Hematopoietic multipotent progenitor cell (in vitro differentiated cells): ENCODE measurements around the gene AADAC. TPM values are rescaled to one million over a fixed set of nuclear protein-coding genes. Genes with fewer than 3 reads are reported as not detected.
A peak's percentile ranks its signal among the peaks of the same experiment; 100 is the strongest.
"Not testable (repeated sequence)": the region's sequence is repeated elsewhere in the genome, so short reads cannot be mapped to it uniquely, and the experiment has no call there.

ENCODE experiments used
- DNase-seq, 3 donors: peaks; one replicate each; pipeline ENCODE4 v3.0.0-alpha.2; 2011 to 2015; ENCODE audit warnings: low read depth in 2 of 3, low spot score in 2 of 3
- total RNA-seq: library from RNA; depleted of rRNA; stranded (reverse); fragments of >200 nt; gene quantifications from one replicate; pipeline ENCODE4 v1.2.3, GENCODE V29; 2012

The AADAC gene
- total RNA-seq, 1 donor, result not detected

- DNase-seq, result no peak
These were observed 38.3 kb downstream of the AADAC start for GRCh38 chr3:151852074-151852811.

DNA sequence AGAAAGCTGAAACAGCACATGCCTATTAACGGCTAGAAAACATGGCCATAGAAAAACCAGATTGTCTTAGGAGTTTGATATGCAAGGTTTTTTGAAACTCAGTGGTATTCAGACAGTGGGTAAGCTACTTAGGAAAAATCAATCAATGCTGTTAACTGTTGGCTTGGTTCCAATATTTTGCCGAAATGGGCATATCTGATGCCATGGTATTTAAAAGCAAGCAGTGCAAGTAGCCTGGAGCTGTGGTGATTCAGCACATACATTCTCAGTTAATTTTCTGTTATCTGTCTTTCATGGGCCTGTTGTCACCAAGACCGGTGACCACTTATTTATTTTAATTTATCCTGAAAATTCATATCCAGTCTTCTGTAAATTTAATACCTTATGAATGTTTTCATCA lies 42.2 kb downstream of the AADAC start:
- no peak for DNase-seq

DNA sequence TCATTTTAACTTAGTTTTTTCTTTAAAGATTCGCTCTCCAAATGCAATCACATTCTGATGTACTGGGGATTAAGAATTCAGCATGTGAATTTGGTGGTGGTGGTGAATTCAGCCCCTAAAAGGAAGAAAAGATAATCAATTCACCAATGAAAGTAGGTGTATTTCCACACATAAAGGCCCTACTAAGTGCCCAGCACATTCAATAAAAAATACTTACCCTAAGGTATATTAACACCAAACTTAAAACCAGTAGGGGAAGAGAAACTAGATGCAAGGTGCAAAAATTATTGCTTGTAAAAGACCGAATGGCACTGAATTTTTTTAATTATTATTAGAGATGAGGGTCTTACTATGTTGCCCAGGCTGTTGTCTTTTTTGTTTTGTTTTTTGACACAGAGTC lies 42.7 kb downstream of the AADAC start:
- DNase-seq, result no peak

GRCh38 chr3:151859233-151859673 lies 45.3 kb downstream of the AADAC start:
- no peak for DNase-seq

- no peak for DNase-seq
These were observed 46.0 kb downstream of the AADAC start for GRCh38 chr3:151859905-151860304.

GRCh38 chr3:151863611-151864010 lies 49.7 kb downstream of the AADAC start:
- no peak for DNase-seq

- DNase-seq, result no peak
These were observed 50.6 kb downstream of the AADAC start for GRCh38 chr3:151864423-151865101.

DNA sequence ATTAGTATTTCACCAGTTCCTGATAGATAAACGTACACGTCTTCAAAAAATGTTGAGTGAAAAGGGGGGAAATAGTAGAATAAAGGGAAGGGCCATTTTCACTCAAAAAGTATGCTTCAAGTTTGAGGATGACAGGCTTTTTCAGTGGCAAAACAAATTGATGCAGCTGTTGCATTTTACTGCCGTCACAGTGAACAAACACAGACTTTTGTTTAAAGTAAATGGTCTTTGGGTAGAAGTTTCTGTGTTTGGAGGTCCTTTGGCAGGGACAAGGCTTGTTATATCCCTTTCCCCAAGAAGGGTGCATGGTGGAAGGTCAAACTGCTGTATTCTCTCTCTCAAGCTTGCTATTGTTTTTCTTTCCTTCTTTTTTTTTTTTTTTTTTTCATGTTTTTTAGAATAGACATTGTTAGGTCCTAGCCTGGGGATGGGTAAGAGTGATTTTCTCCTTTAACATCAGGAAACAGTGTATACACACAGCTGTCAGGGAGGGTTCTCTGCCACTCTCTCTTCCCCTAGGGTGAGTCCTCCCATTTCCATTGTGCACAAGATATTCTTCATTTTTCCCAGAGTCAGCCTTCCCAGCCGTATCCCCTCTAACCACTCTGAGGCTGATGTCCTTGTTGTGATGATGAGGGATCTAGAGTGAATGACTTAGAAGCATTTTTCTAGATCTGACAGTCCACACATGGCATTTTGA lies 52.9 kb downstream of the AADAC start:
- DNase-seq, result no peak

GRCh38 chr3:151867666-151868065 lies 53.8 kb downstream of the AADAC start:
- DNase-seq, result no peak

- no peak for DNase-seq
These were observed 55.3 kb downstream of the AADAC start for GRCh38 chr3:151869181-151869580.

GRCh38 chr3:151871639-151872468 lies 57.9 kb downstream of the AADAC start:
- DNase-seq, result peak in 2 of 3 donors; percentile 85 to 88

DNA sequence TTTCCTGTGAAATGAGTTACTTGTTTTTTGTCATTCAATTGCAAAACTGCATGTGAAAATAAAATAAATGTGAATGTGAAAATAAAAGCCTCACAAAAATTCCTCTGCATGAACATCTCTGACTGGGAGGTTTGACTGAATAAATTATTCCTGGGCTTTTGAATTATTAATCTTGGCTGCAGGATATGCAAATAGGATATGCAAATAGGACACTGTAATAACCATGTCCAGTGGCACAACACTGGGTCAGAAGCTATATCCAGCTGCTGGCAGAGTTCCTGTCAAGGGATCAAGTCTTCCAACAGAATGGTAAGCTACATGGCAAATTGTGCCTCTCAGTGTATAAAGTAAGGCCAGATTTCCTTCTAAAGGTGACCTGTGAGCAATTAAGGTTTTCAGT lies 59.5 kb downstream of the AADAC start, which contains the start of gene SUCNR1:
SUCNR1 (plus strand) TSS at position 246 of the 400 bp plus-strand sequence. CDS start 6,250 bp downstream, outside the sequence.
- no peak for DNase-seq

DNA sequence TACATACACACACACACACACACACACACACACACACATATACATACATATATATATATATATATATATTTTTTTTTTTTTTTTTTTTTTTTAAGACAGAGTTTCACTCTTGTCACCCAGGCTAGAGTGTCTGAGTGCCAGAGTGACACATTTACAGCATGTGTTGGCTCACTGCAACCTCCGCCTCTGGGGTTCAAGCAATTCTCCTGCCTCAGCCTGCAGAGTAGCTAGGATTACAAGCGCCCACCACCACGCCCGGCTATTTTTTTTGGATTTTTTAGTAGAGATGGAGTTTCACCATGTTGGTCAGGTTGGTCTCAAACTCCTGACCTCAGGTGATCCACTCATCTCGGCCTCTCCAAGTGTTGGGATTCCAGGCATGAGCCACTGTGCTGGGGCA lies 60.2 kb downstream of the AADAC start:
- not testable (repeated sequence) for DNase-seq

- peak in 2 of 3 donors; percentile 69 to 88 for DNase-seq
These were observed 61.8 kb downstream of the AADAC start for GRCh38 chr3:151875759-151876158.

DNA sequence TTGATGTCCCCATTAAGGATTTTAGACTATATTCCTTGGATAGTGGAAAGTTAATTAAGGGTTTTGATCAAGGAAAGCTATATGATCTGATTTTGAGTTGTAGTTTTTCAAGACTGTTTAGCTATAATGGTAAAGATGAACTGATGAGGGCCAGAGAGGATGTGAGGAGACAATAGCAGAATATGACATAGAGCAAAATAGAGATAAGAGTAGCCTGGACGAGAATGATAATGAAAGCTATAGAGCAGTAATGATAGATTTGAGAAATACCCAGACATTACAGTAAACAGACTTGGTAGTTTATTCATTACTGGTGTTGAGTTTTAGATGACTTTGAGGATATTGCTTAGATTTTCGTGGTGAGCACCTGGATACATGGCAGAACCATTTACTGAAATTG lies 63.4 kb downstream of the AADAC start:
- DNase-seq, result no peak

Other genes with a start within 250 kb of the AADAC start
- gene AADACL2, start 80.2 kb upstream of the AADAC start, total RNA-seq, result not detected
- gene SUCNR1, start 59.5 kb downstream of the AADAC start, total RNA-seq, result 1.6 TPM